ENCODE data around the gene KIRREL1.

The KIRREL1 gene

GRCh38 chr1:158117854-158118704 lies 124.6 kb downstream of the KIRREL1 start:
- intact Hi-C loops (cut with DNase I; ENCODE audit: low total_unique reads): loop anchor here (5.0 kb wide), 1 partner anchor 151 kb away; no protein-coding TSS in a partner anchor
- H3K9me3 ChIP-seq: no peaks in the 10 kb centered on the region
- peak; percentile 44 to 55 for TF ChIP-seq CTCF (IDR thresholded peaks at IDR 0.05)
- DNase-seq: peak in 1 of 2 donors; percentile 50
- peaks cover 0 to 19% (median 17%) of the 10 kb centered on the region in 4 donors for H3K4me1 ChIP-seq
- H3K4me3 ChIP-seq: peak overlapping the region; percentile 23 to 38
- H3K36me3 ChIP-seq: no peaks in the 10 kb centered on the region
- peaks cover 0 to 4% of the 10 kb centered on the region in 2 donors for H3K27me3 ChIP-seq
- H3K27ac ChIP-seq: no peak overlapping the region

DNA sequence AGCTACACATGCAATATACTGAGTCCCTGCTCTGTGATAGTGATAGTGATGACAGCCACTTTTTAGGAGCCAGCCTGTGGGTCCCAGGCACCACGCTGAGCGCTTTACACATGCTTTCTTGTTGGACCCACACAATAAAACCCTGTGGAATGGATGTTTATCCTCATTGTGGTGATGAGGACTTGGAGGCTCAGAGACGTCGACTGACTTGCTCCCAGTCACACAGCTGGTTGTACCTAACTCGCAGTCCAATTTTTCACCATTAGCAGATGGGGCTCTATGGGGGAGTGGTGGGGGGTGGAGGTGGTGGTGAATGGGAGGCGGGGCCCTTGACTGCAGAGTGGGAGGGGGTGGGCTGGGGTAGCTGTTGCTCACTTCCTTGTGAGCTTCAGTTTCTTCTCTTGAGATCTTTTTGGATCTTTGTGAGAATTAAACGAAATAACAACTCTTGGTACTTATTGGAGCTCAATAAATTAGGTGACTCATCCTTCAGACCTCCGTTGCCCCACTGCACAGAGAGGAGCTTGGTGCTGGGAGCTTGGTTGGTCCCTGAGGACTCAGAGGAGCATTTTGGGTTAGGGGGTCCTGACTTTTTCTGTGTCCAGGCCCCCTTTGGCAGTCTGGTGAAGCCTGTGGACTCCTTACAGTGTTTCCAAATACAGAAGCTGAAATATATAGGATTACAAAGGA lies 125.4 kb downstream of the KIRREL1 start:
- intact Hi-C loops (cut with DNase I; ENCODE audit: low total_unique reads): loop anchor here (5.0 kb wide), 1 partner anchor 152 kb away; no protein-coding TSS in a partner anchor

DNA sequence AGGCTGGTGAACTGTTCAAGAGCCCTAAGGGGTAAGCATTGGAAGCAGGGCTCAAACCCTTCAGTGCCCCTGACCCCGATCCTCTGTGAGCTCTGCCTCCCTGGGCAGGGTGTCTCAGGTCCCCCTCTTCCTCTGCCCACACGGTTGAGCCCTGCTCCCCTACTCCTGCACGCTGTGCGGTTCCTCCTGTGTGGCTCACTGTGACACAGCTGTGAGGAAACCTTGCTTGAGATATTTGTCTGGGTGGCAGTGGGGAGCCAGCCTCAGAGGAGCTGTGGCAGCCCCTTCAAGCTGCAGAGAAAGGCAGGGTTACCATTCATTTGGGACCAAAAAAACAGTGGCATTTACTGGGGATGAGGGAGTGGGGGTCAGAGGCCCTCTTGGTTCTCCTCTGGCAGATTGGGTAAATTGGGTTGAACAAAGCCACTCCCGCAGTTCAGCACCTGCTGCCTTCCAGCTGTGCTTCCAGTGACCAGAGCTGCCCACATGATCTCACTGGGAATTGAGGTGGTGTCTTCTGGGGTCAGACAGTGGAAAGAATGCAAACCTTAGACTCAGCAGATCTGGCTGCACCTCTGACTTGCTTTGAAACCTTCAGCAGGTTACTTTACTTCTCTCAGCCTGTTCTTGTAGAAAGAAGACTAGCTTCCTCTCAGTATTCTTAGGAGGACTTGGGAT lies 126.7 kb downstream of the KIRREL1 start:
- peaks cover 0 to 12% (median 10%) of the 10 kb centered on the region in 4 donors for H3K4me1 ChIP-seq
- H3K27ac ChIP-seq: no peak overlapping the region
- H3K9me3 ChIP-seq: no peaks in the 10 kb centered on the region
- peaks cover 0 to 5% of the 10 kb centered on the region in 2 donors for H3K27me3 ChIP-seq
- H3K4me3 ChIP-seq: no peak overlapping the region
- intact Hi-C loops (cut with DNase I; ENCODE audit: low total_unique reads): loop anchor here (5.0 kb wide), 1 partner anchor 153 kb away; no protein-coding TSS in a partner anchor
- no peaks in the 10 kb centered on the region for H3K36me3 ChIP-seq
- DNase-seq: no peak
- no peak for TF ChIP-seq CTCF (IDR thresholded peaks at IDR 0.05)

More for the DNA sequence above, 125.4 kb downstream of the KIRREL1 start:
- H3K27ac ChIP-seq: no peak overlapping the region
- H3K4me3 ChIP-seq: no peak overlapping the region
- no peak for DNase-seq
- peaks cover 0 to 5% of the 10 kb centered on the region in 2 donors for H3K27me3 ChIP-seq
- no peaks in the 10 kb centered on the region for H3K36me3 ChIP-seq
- no peak for TF ChIP-seq CTCF (IDR thresholded peaks at IDR 0.05)
- no peaks in the 10 kb centered on the region for H3K9me3 ChIP-seq
- peaks cover 0 to 12% (median 10%) of the 10 kb centered on the region in 4 donors for H3K4me1 ChIP-seq

GRCh38 chr1:158121604-158122254 lies 128.3 kb downstream of the KIRREL1 start:
- no peak overlapping the region for H3K27ac ChIP-seq
- no peaks in the 10 kb centered on the region for H3K9me3 ChIP-seq
- no peak for DNase-seq
- H3K27me3 ChIP-seq: peaks cover 0 to 5% of the 10 kb centered on the region in 2 donors
- no peaks in the 10 kb centered on the region for H3K36me3 ChIP-seq
- no peak overlapping the region for H3K4me3 ChIP-seq
- TF ChIP-seq CTCF (IDR thresholded peaks at IDR 0.05): peak; percentile 27 to 44
- peaks cover 0 to 13% (median 11%) of the 10 kb centered on the region in 4 donors for H3K4me1 ChIP-seq
- intact Hi-C loops (cut with DNase I; ENCODE audit: low total_unique reads): no loop called here

GRCh38 chr1:158122833-158123388 lies 129.5 kb downstream of the KIRREL1 start:
- intact Hi-C loops (cut with DNase I; ENCODE audit: low total_unique reads): no loop called here
- Histone ChIP-seq H3K4me1 (peaks cover 0 to 10% (median 7%) of the 10 kb centered on the region in 4 donors), H3K4me3 (no peak overlapping the region), H3K36me3 (no peaks in the 10 kb centered on the region), H3K9me3 (no peaks in the 10 kb centered on the region), H3K27ac (no peak overlapping the region), H3K27me3 (peaks cover 0 to 5% of the 10 kb centered on the region in 2 donors)
- DNase-seq: no peak
- TF ChIP-seq CTCF (IDR thresholded peaks at IDR 0.05): no peak
